PC-9 (cell line): ENCODE data around the gene WDR11.

Source experiments
- EZH2 ChIP-seq: fragments of 200-600 bp; sonication (generic); IDR thresholded peaks from 2 replicates; pipeline ENCODE4 v1.8.0; 2017; ENCODE audit warnings: antibody characterized with exemption, low read depth
- TF ChIP-seq, protein P1 (sequence below): fragments of 200-600 bp; sonication (generic); conservative IDR thresholded peaks from 2 replicates; pipeline ENCODE4 v1.6.1; 2017; ENCODE audit warnings: mixed run types, antibody characterized with exemption, mild to moderate bottlenecking, moderate library complexity

DNA sequence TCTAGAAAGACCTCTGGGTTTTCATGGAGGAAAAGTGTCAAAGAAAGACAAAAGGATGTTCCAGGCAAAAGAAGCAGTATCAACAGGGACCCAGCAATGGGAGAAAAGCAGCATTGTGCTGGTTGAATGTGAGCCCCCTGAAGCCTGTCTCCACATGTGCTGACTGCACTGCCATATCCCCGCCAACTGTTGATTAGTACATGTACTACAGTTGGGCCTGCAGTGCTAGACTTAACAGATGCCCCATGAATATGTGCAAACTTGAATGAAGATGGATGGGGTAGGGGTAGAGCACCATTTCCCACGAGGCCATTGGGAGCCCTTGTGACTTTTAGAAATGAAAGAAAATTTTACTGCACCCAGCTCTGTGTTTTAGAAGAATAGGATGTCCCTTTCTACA, 15.6 kb upstream of the WDR11 start:
- TF ChIP-seq, protein P1, sequence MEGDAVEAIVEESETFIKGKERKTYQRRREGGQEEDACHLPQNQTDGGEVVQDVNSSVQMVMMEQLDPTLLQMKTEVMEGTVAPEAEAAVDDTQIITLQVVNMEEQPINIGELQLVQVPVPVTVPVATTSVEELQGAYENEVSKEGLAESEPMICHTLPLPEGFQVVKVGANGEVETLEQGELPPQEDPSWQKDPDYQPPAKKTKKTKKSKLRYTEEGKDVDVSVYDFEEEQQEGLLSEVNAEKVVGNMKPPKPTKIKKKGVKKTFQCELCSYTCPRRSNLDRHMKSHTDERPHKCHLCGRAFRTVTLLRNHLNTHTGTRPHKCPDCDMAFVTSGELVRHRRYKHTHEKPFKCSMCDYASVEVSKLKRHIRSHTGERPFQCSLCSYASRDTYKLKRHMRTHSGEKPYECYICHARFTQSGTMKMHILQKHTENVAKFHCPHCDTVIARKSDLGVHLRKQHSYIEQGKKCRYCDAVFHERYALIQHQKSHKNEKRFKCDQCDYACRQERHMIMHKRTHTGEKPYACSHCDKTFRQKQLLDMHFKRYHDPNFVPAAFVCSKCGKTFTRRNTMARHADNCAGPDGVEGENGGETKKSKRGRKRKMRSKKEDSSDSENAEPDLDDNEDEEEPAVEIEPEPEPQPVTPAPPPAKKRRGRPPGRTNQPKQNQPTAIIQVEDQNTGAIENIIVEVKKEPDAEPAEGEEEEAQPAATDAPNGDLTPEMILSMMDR: no peak
- TF ChIP-seq EZH2: no peak
